Measurements from ENCODE around the gene ARHGEF28. TPM values are rescaled to one million over a fixed set of nuclear protein-coding genes. Genes with fewer than 3 reads are reported as not detected.

The ARHGEF28 gene
- total and polyA plus RNA-seq, 2 donors = 7.3 to 7.4 TPM

DNA sequence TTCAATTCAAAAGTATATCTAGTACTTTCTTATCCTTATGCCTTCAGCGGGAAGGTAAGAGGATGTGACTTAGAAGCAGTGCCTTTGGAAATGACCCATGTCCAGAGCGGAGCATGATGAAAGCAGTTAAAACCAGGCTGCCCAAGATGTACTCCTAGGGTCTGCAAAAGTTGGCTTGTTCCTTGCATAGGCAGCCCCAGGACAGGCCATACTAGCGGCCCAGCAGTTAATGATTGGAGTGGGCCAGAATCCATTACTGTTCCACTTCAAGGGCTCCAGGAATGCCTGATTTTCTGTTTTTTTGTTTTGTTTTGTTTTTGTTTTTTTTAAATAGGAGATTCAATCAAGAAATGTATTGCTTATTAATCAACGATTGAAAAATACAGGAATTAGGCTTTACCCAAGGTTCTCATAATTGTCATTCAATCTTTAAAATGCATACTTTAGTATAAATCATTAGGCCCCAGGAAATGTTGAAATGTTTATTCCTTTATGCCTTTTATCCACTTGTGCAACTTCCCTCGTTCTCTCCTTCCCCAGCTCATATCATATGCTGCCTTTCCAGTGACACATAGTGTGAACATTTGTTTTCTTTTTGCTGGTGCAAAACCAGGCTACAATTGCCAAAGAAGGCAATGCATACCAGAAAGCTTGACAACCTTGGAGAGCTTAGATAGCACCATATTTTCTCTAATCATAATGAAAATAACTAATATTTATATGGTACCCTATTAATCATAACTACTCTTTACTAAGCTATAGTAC lies 190.8 kb downstream of the ARHGEF28 start:
- 96% methylated on average over 5 of the region's 5 CpGs for WGBS

DNA sequence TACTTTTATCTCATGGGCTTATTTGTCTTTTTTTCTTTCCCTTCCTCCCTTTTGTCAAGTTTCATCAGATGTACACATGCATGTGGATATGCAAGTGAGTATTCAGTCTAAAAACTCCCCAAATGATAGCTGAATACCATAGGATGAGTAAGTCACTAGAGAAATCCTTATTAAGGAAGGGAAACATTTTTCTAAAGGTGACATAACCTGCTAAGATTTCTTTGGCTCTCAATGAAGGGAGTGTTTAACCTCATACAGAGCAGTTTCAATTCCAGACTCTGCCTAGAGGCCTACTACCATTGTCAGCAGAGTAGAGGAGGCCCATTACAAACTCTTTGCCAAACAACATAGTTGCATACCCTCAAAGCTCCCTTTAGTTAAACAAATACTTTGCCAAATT lies 192.4 kb downstream of the ARHGEF28 start:
- Histone ChIP-seq H3K27me3 (ENCODE audit: control insufficient read depth in 2 of 2, insufficient read depth in 1 of 2, low read length in 1 of 2) (peaks cover 0 to 5% of the 10 kb centered on the region in 2 donors), H3K27ac (ENCODE audit: low read depth in 1 of 2, low read length in 1 of 2) (no peak overlapping the region), H3K9me3 (ENCODE audit: control insufficient read depth in 2 of 2, insufficient read depth in 1 of 2, low read length in 1 of 2) (no peaks in the 10 kb centered on the region), H3K4me1 (ENCODE audit: control insufficient read depth in 2 of 2, insufficient read depth in 2 of 2, low read length in 2 of 2) (peaks cover 0 to 6% of the 10 kb centered on the region in 2 donors), H3K36me3 (ENCODE audit: control insufficient read depth in 2 of 2, insufficient read depth in 2 of 2, low read length in 1 of 2) (no peaks in the 10 kb centered on the region), H3K4me3 (ENCODE audit: low read length in 2 of 2) (no peak overlapping the region)
- no peak for DNase-seq (ENCODE audit: low read depth in 6 of 9, low spot score in 9 of 9)

More for the DNA sequence above, 190.8 kb downstream of the ARHGEF28 start:
- no peak overlapping the region for H3K4me3 ChIP-seq (ENCODE audit: low read length in 2 of 2)
- peak overlapping the region in 1 of 2 donors; percentile 62 for H3K27ac ChIP-seq (ENCODE audit: low read depth in 1 of 2, low read length in 1 of 2)
- peaks cover 0 to 11% of the 10 kb centered on the region in 2 donors for H3K27me3 ChIP-seq (ENCODE audit: control insufficient read depth in 2 of 2, insufficient read depth in 1 of 2, low read length in 1 of 2)
- no peaks in the 10 kb centered on the region for H3K36me3 ChIP-seq (ENCODE audit: control insufficient read depth in 2 of 2, insufficient read depth in 2 of 2, low read length in 1 of 2)
- no peak for DNase-seq (ENCODE audit: low read depth in 6 of 9, low spot score in 9 of 9)
- H3K4me1 ChIP-seq (ENCODE audit: control insufficient read depth in 2 of 2, insufficient read depth in 2 of 2, low read length in 2 of 2) = peaks cover 0 to 6% of the 10 kb centered on the region in 2 donors
- H3K9me3 ChIP-seq (ENCODE audit: control insufficient read depth in 2 of 2, insufficient read depth in 1 of 2, low read length in 1 of 2) = no peaks in the 10 kb centered on the region

DNA sequence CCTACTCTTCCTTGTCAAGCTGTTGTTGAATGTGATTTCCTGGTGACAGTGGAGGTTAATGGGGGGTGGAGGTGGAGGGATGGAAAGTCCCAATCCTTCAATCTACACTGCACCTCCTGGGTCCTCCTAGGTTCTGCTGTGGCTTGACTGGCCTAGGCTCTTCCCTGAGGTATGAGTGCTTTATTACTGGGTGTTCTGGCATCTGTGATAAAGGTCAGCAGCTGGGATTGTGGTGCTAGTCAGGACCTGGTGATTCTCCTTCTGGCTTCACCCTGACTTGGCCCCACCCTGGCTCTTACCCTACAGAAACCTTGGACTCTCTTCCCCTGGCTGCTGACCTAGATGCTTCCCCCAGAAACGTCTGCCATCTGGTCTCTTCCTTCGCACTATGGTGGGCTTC lies 194.3 kb downstream of the ARHGEF28 start:
- H3K27ac ChIP-seq (ENCODE audit: low read depth in 1 of 2, low read length in 1 of 2) = peak overlapping the region in 1 of 2 donors; percentile 56
- no peak for DNase-seq (ENCODE audit: low read depth in 6 of 9, low spot score in 9 of 9)
- 71% methylated on average over 2 of the region's 2 CpGs for WGBS
- H3K4me1 ChIP-seq (ENCODE audit: control insufficient read depth in 2 of 2, insufficient read depth in 2 of 2, low read length in 2 of 2) = peaks cover 0 to 8% of the 10 kb centered on the region in 2 donors
- H3K27me3 ChIP-seq (ENCODE audit: control insufficient read depth in 2 of 2, insufficient read depth in 1 of 2, low read length in 1 of 2) = no peaks in the 10 kb centered on the region
- H3K9me3 ChIP-seq (ENCODE audit: control insufficient read depth in 2 of 2, insufficient read depth in 1 of 2, low read length in 1 of 2) = no peaks in the 10 kb centered on the region
- no peak overlapping the region for H3K4me3 ChIP-seq (ENCODE audit: low read length in 2 of 2)
- no peaks in the 10 kb centered on the region for H3K36me3 ChIP-seq (ENCODE audit: control insufficient read depth in 2 of 2, insufficient read depth in 2 of 2, low read length in 1 of 2)

DNA sequence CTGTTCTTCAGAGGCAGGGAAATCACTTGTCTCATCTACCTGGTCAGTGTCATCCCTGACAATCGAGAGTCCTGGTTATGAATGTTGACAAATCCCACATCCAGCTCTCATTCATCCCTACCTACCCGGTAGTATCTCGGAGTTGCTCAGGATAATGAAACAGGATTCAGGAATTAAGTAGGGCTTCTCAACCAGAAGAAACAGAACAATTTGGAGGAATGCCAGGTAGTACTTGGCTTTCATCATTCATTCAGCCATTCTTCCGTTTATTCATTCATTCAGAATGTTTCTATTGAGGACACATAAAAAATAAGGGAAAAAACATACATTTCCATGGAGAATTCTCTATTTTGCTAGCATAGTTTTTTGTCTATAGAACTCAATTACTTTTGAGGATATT lies 195.0 kb downstream of the ARHGEF28 start:
- WGBS = 98% methylated on average over 4 of the region's 4 CpGs
- H3K27ac ChIP-seq (ENCODE audit: low read depth in 1 of 2, low read length in 1 of 2) = peak overlapping the region in 1 of 2 donors; percentile 56
- H3K4me3 ChIP-seq (ENCODE audit: low read length in 2 of 2) = no peak overlapping the region
- H3K36me3 ChIP-seq (ENCODE audit: control insufficient read depth in 2 of 2, insufficient read depth in 2 of 2, low read length in 1 of 2) = no peaks in the 10 kb centered on the region
- H3K27me3 ChIP-seq (ENCODE audit: control insufficient read depth in 2 of 2, insufficient read depth in 1 of 2, low read length in 1 of 2) = no peaks in the 10 kb centered on the region
- H3K4me1 ChIP-seq (ENCODE audit: control insufficient read depth in 2 of 2, insufficient read depth in 2 of 2, low read length in 2 of 2) = peaks cover 0 to 15% of the 10 kb centered on the region in 2 donors
- H3K9me3 ChIP-seq (ENCODE audit: control insufficient read depth in 2 of 2, insufficient read depth in 1 of 2, low read length in 1 of 2) = no peaks in the 10 kb centered on the region
- DNase-seq (ENCODE audit: low read depth in 6 of 9, low spot score in 9 of 9) = no peak

DNA sequence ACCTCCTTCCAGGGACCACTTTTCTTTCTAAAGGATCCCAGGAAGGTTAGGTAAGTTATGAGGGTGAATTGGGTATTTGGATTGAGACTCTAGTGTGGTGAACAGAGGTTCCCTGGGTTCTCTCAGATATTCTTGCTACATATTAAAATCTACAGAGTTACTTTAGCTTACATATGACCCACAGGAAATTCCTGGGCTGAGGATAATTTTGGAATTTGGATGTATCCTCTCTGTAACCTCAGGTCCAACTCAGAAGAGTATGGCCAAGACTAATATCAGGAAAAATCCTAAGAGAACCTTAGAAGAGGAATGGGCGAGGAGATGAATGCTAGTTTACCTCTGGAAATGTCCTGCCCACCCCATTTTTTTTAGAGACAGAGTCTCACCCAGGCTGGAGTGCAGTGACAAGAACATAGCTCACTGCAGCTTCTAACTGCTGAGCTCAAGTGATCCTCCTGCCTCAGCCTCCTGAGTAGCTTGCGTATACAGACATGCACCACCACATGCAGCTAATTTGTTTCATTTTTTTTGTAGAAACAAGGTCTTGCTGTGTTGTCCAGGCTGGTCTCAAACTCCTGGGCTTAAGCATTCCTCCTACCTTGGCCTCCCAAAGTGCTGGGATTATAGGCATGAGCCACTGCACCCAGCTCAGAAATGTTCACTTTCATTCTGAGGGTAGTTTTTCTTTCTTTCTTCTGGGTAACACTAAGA lies 196.4 kb downstream of the ARHGEF28 start:
- no peak overlapping the region for H3K27ac ChIP-seq (ENCODE audit: low read depth in 1 of 2, low read length in 1 of 2)
- H3K4me1 ChIP-seq (ENCODE audit: control insufficient read depth in 2 of 2, insufficient read depth in 2 of 2, low read length in 2 of 2) = peaks cover 0 to 15% of the 10 kb centered on the region in 2 donors
- no peaks in the 10 kb centered on the region for H3K27me3 ChIP-seq (ENCODE audit: control insufficient read depth in 2 of 2, insufficient read depth in 1 of 2, low read length in 1 of 2)
- no peaks in the 10 kb centered on the region for H3K9me3 ChIP-seq (ENCODE audit: control insufficient read depth in 2 of 2, insufficient read depth in 1 of 2, low read length in 1 of 2)
- no peak overlapping the region for H3K4me3 ChIP-seq (ENCODE audit: low read length in 2 of 2)
- H3K36me3 ChIP-seq (ENCODE audit: control insufficient read depth in 2 of 2, insufficient read depth in 2 of 2, low read length in 1 of 2) = no peaks in the 10 kb centered on the region
- 95% methylated on average over 2 of the region's 2 CpGs for WGBS
- no peak for DNase-seq (ENCODE audit: low read depth in 6 of 9, low spot score in 9 of 9)

DNA sequence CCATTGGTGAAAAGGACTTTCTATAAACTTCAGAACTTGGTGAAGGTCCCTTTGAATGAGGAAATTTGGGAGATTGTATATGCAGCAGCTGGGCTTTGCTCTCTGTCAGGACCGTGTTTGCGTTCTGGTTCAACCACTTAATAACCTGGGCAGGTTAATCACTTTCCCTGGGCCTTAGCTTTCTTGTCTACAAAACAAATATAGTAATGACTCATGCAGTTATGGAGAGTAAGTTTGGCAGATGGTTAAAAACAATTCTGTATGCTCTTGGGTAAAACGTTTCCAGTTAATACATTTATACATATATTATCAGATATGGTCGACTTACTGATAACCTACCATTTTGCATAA lies 197.0 kb downstream of the ARHGEF28 start:
- no peak for DNase-seq (ENCODE audit: low read depth in 6 of 9, low spot score in 9 of 9)
- whole genome bisulfite sequencing = 94% methylated on average over 4 of the region's 4 CpGs
- no peaks in the 10 kb centered on the region for H3K36me3 ChIP-seq (ENCODE audit: control insufficient read depth in 2 of 2, insufficient read depth in 2 of 2, low read length in 1 of 2)
- no peak overlapping the region for H3K4me3 ChIP-seq (ENCODE audit: low read length in 2 of 2)
- no peaks in the 10 kb centered on the region for H3K9me3 ChIP-seq (ENCODE audit: control insufficient read depth in 2 of 2, insufficient read depth in 1 of 2, low read length in 1 of 2)
- H3K27me3 ChIP-seq (ENCODE audit: control insufficient read depth in 2 of 2, insufficient read depth in 1 of 2, low read length in 1 of 2) = no peaks in the 10 kb centered on the region
- H3K27ac ChIP-seq (ENCODE audit: low read depth in 1 of 2, low read length in 1 of 2) = no peak overlapping the region
- peaks cover 0 to 15% of the 10 kb centered on the region in 2 donors for H3K4me1 ChIP-seq (ENCODE audit: control insufficient read depth in 2 of 2, insufficient read depth in 2 of 2, low read length in 2 of 2)

DNA sequence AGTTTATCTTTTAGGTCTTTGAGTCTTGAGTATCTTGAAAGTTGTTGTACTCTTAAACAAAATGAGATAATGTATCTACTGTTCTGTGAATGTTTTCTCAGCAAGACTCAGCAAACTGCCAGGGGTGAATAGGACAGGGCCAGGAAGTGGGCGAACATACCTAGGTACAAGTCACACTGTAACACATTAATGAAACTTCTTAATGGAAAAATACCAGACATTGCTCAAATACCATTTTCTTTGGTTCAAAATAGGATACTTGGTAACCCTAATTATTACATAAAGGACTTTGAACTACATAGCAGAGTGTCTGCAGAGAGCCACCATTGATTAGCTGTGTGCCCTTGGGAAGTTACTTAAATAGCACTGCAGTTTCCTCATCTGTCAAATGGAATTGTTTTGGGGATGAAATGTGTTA lies 197.5 kb downstream of the ARHGEF28 start:
- no peak for DNase-seq (ENCODE audit: low read depth in 6 of 9, low spot score in 9 of 9)
- Histone ChIP-seq H3K27me3 (ENCODE audit: control insufficient read depth in 2 of 2, insufficient read depth in 1 of 2, low read length in 1 of 2) (no peaks in the 10 kb centered on the region), H3K27ac (ENCODE audit: low read depth in 1 of 2, low read length in 1 of 2) (no peak overlapping the region), H3K36me3 (ENCODE audit: control insufficient read depth in 2 of 2, insufficient read depth in 2 of 2, low read length in 1 of 2) (no peaks in the 10 kb centered on the region), H3K4me3 (ENCODE audit: low read length in 2 of 2) (no peak overlapping the region), H3K4me1 (ENCODE audit: control insufficient read depth in 2 of 2, insufficient read depth in 2 of 2, low read length in 2 of 2) (peaks cover 0 to 15% of the 10 kb centered on the region in 2 donors), H3K9me3 (ENCODE audit: control insufficient read depth in 2 of 2, insufficient read depth in 1 of 2, low read length in 1 of 2) (no peaks in the 10 kb centered on the region)
- WGBS = 97% methylated on average over 1 of the region's 1 CpG

DNA sequence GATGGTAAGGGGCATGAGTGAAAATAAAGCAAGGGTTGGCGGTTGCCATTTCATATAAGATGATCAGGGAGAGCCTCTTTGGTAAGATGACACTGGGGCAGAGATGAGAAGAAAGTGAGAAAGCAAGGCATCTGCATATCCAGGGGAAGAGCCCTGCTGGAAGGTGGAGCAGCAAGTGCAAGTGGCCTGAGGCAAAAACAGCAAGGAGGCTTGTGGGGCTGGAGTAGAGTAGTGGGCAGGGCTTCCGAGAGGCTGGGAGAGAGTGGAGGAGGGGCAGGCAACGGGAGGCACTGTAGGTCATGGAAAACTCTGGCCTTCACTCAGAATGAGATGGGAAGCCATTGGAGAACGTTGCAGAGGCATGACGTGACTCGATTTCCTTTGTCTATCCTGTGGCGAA lies 199.2 kb downstream of the ARHGEF28 start:
- no peak overlapping the region for H3K4me3 ChIP-seq (ENCODE audit: low read length in 2 of 2)
- H3K4me1 ChIP-seq (ENCODE audit: control insufficient read depth in 2 of 2, insufficient read depth in 2 of 2, low read length in 2 of 2) = peaks cover 0 to 15% of the 10 kb centered on the region in 2 donors
- peak overlapping the region in 1 of 2 donors; percentile 74 for H3K27ac ChIP-seq (ENCODE audit: low read depth in 1 of 2, low read length in 1 of 2)
- no peak for DNase-seq (ENCODE audit: low read depth in 6 of 9, low spot score in 9 of 9)
- WGBS = 98% methylated on average over 7 of the region's 7 CpGs
- no peaks in the 10 kb centered on the region for H3K9me3 ChIP-seq (ENCODE audit: control insufficient read depth in 2 of 2, insufficient read depth in 1 of 2, low read length in 1 of 2)
- no peaks in the 10 kb centered on the region for H3K27me3 ChIP-seq (ENCODE audit: control insufficient read depth in 2 of 2, insufficient read depth in 1 of 2, low read length in 1 of 2)
- no peaks in the 10 kb centered on the region for H3K36me3 ChIP-seq (ENCODE audit: control insufficient read depth in 2 of 2, insufficient read depth in 2 of 2, low read length in 1 of 2)

DNA sequence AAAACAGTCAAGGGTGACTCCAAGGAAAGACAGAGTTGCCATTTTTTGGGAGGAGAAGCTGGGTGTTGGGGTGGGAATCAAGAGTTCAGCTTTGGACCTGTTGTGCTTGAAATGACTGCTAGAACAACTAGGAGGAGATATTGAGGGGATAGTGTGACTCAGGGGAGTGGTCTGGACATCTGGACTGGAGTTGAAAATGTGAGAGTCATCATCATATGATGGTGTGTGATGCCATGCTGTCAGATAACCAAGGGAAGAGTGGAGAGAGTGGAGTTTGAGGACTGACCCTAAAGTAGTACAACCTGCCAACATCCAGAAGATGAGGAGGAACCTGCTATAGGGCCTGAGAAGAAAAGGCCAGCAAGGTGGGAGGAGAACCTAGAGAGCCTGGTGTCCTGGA lies 199.7 kb downstream of the ARHGEF28 start:
- Histone ChIP-seq H3K4me3 (ENCODE audit: low read length in 2 of 2) (no peak overlapping the region), H3K27ac (ENCODE audit: low read depth in 1 of 2, low read length in 1 of 2) (peak overlapping the region in 1 of 2 donors; percentile 74), H3K9me3 (ENCODE audit: control insufficient read depth in 2 of 2, insufficient read depth in 1 of 2, low read length in 1 of 2) (no peaks in the 10 kb centered on the region), H3K36me3 (ENCODE audit: control insufficient read depth in 2 of 2, insufficient read depth in 2 of 2, low read length in 1 of 2) (no peaks in the 10 kb centered on the region), H3K4me1 (ENCODE audit: control insufficient read depth in 2 of 2, insufficient read depth in 2 of 2, low read length in 2 of 2) (peaks cover 0 to 11% of the 10 kb centered on the region in 2 donors), H3K27me3 (ENCODE audit: control insufficient read depth in 2 of 2, insufficient read depth in 1 of 2, low read length in 1 of 2) (no peaks in the 10 kb centered on the region)
- no peak for DNase-seq (ENCODE audit: low read depth in 6 of 9, low spot score in 9 of 9)
